GM19438 (cell line): ENCODE measurements around the gene VPS51.

Experiments used
- ATAC-seq: cut with Tn5 transposase; IDR thresholded peaks from one replicate; pipeline ENCODE4 v1.9.1; 2021; ENCODE audit warnings: low read depth; ENCODE audit not compliant: unreplicated experiment

The VPS51 gene

GRCh38 chr11:65104628-65105027 is 8.6 kb downstream of the VPS51 start:
- no peak for ATAC-seq

DNA sequence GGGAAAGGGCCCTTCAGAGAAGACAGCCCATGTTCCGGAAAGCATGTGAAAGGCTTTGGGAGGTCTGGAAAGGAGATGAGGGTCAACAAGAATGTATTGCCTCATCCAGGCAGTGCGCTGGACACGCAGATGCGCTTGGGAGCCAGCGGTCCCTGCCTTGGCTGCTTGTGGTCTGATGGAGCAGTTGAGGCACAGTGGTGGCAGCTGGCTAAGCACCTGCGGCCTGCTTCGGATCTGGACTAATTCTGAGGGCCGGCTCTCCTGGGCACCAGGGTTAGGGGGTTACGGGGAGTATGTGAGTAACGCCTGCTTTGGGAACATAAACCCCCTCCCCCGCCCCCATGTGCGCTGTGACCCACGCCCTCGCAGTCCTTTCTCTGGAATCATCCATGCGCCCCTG is 11.1 kb downstream of the VPS51 start:
- ATAC-seq = no peak

GRCh38 chr11:65107751-65108468 is 11.9 kb downstream of the VPS51 start:
- ATAC-seq = no peak

DNA sequence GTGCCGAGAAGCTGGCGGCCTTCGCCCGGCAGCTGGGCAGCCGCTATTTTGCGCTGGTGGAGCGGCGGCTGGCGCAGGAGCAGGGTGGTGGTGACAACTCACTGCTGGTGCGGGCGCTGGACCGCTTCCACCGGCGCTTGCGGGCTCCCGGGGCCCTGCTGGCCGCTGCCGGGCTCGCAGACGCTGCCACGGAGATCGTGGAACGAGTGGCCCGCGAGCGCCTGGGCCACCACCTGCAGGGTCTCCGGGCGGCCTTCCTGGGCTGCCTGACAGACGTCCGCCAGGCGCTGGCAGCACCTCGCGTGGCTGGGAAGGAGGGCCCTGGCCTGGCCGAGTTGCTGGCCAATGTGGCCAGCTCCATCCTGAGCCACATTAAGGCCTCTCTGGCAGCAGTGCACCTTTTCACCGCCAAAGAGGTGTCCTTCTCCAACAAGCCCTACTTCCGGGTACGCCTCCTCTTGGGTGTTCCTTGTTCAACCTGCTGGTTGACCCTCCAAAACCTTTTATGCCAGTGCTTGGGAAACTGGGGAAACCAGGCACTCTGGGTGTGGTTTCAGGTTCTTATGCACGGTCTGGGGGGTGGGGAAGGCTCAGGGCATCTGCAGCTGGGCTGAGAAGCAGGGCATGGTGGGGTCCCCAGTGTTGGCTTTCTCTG is 12.6 kb downstream of the VPS51 start:
- ATAC-seq = no peak

DNA sequence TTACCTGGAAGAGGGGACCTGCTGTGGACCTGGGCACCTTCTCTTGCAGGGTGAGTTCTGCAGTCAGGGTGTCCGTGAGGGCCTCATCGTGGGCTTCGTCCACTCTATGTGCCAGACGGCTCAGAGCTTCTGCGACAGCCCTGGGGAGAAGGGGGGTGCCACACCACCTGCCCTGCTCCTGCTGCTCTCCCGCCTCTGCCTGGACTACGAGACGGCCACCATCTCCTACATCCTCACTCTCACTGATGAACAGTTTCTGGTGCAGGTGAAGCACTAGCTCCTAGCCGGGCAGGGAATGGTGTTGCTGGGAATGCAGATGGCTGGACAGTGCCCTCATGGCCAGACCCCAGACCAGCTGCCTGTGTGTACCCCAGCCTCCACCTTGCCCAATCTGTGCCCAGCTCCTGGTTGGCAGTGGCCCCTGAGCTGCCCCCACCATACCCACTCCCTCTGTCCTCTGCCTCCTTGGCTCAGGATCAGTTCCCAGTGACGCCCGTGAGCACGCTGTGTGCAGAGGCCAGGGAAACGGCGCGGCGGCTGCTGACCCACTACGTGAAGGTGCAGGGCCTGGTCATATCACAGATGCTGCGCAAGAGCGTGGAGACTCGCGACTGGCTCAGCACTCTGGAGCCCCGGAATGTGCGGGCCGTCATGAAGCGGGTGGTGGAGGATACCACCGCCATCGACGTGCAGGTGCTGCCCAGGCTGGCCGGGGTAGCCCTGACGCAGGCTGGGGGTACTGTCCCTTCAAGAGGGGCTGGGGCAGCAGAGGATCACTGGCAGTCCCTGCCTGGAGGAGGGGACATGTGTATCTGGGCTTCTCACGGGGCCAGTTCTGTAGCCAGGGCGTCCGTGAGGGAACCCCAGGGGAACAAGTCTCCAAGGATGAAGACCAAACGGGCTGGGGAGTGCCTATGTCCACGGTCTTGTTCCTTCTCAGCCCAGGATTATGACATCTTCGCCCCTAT is 13.5 kb downstream of the VPS51 start:
- ATAC-seq = no peak

GRCh38 chr11:65110354-65110861 is 14.4 kb downstream of the VPS51 start:
- ATAC-seq = no peak

DNA sequence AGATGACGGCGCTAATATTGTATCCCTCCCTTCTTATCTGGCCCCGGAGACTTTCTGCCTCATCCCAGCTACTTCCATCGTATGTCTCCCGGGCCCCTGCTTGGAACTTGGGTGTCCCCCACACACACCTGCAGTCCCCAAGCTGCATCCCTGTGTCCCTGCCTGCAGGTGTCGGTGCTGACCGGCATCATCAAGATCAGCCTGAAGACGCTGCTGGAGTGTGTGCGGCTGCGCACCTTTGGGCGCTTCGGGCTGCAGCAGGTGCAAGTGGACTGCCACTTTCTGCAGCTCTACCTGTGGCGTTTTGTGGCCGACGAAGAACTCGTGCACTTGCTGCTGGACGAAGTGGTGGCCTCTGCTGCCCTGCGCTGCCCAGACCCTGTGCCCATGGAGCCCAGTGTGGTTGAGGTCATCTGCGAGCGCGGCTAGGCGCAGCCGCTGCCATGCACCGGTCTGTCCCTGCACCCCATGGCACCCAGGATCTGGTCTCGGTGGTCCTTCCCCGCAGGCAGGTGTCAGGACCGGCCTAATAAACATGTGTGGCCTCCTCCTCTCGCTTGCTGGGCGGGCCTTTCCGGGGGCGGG is 15.2 kb downstream of the VPS51 start:
- ATAC-seq = no peak

DNA sequence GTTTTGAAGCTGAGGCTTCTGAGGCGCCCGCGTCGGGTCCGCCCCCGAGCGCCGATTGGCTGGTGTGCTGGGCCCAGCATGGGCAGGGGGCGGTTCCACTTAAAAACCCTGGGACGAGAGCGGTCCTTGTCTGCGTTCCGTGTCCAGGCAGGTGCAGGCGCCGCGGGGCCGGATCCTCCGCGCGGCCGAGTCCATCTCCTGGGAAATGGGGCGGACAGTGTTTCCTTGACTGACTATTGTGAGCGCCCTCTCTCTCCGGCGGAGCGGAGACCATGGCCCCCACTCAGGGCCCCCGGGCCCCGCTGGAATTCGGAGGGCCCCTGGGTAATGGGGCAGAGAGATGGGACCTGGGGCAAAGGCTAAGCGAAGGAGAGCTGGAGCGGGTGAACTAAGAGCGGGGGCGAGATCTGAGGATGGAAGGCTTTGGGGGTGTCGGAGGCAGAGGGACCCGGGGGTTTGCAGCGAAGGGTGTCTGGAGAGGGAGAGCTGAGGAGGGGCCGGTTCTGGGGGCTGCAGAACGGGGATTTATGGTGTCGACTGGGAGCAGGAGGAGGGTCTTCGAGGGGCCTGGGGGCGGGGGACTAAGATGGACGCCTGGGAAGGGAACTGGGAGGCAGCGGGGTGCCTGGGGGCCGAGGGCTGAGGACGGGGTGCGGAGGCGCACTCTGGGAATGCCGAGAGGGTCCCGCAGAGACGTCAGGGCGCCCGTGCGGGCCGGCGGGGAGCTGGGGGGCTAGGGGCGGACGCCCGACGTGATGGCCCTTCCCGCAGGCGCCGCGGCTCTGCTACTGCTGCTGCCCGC is 15.9 kb downstream of the VPS51 start, which contains the start of gene TM7SF2:
Gene TM7SF2, plus strand, starts transcription at position 129 of the 802 bp plus-strand sequence. Its CDS starts 144 bp downstream, at position 273.
- ATAC-seq = peak; percentile 54

DNA sequence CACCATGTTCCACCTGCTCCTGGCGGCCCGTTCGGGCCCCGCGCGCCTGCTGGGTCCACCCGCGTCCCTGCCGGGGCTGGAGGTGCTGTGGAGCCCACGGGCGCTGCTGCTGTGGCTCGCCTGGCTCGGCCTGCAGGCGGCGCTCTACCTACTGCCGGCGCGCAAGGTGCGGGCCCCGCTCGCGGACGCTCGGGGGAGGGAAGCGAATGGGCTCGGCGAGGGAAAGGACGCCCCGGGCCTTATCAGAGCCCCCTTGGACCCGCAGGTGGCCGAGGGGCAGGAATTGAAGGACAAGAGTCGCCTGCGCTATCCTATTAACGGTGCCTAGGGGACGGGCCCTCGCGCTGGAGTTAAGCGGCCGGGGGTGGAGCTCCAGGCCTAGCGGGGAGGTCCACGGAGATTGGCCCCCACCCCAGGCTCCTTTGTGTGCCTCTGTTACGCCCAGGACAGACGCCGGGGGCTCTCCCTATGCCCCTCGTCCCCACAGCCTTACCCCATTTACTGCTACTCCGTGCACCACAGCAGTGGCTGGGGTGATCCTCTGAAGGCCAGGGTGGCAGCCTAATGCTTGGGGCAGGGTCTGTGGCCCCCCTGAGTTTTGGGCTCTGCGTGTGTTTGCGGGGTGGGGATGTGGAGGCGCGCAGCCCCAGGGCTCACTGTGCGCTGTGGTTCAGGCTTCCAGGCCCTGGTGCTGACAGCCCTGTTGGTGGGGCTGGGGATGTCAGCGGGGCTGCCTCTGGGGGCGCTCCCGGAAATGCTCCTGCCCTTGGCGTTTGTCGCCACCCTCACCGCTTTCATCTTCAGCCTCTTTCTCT is 16.7 kb downstream of the VPS51 start:
- ATAC-seq = no peak

DNA sequence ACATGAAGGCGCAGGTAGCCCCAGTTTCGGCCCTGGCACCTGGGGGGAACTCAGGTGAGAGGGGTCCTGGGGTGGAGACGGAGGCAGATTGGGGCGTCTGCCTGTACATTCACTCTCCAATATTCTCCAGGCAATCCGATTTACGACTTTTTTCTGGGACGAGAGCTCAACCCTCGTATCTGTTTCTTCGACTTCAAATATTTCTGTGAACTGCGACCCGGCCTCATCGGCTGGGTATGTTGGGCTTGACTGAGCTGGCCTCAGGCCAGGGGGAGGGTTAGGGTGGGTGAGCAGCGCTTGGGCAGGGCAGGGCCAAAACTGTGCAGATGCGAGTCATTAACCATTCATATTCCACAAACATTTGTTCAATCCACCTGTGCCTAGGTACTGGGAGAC is 17.3 kb downstream of the VPS51 start:
- no peak for ATAC-seq

DNA sequence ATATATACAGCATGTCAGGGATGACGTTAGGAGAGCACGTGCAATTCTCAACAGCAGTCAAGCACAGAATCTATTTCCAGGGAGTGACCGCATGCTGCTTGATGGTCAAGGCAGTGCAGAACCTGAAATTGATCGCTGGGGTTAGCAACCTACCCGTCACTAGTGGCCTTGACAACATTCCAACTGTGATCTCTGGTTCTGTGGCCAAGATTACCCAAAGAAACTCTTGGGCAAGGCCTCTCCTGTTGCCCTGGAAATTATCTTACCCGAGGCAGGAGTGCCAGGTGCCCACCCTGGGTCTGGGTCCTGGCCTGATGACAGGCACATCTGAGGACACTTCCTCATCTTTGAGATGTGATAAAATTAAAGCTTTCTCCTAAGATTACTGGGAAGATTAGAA is 17.8 kb downstream of the VPS51 start:
- no peak for ATAC-seq

GRCh38 chr11:65114538-65115171 is 18.6 kb downstream of the VPS51 start:
- ATAC-seq = no peak

DNA sequence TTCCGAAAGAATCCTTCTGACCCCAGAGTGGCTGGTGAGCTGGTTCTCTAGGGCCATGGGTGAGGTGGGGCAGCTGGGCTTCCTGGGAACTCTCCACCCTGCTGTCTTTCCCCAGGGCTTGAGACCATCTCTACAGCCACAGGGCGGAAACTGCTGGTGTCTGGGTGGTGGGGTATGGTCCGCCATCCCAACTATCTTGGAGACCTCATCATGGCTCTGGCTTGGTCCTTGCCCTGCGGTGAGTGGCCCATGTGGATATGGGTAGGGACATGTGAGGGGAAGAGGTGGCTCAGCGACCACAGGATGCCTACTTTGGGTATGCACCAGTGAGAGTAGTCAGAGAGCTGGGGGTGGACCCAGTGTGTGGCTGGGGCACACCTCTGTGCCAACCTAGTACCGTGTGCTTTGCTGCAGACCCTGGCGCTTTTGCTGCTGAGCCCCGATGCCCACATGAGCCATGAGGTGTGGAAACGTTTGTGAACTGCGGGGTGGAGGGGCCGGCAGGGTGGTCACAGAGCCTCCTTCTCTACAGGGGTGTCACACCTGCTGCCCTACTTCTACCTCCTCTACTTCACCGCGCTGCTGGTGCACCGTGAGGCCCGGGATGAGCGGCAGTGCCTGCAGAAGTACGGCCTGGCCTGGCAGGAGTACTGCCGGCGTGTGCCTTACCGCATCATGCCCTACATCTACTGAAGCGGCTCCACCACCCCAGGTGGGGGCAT is 19.5 kb downstream of the VPS51 start:
- no peak for ATAC-seq

DNA sequence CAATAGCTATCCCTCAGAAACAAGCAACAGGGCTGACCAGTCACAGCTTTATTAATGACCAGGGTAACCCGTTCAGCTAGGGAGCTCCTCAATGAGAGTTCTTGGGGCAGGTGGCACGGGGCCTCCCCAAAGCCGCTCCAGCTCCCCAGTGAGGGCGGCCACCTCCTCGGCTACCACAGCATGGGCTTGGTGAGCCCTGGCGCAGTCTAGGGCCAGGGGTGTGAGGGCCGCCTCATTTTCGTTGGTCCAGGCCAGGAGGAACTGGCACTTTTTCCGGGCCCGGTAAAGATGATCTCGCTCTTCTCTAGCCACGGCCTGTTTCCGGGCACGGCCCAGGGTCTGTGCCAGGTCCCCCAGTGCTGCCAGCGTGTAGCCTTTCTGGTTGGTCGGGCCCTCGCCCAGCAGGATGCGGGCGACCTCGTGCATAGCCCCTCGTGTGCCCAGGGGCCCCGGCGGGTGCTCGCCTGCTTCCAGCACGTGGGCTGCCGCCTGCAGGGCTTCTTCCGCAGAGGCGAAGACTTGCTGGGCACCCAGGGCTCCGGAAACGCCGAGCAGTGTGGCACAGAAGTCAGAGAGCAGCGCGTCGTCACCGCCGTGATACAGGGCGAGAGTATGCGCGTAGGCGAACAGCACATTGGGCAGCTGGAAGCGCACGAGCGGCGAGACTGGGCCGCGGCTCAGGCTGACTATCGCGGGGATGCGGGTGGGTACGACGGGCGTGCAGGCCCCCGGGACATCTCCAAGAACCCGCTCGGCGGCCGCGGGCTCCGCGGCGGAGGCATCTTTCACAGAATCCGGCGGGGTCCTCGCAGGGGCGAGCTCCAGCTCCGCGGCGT is 20.6 kb downstream of the VPS51 start:
- no peak for ATAC-seq

- peak; percentile 50 for ATAC-seq
Measured at GRCh38 chr11:65117206-65118096, 21.4 kb downstream of the VPS51 start, which contains the start of gene ZNHIT2. ZNHIT2 (minus strand) TSS chr11:65117701; CDS start chr11:65117653, 48 bp downstream.
